ENCODE measurements around the gene CXCL9.
A peak's percentile ranks its signal among the peaks of the same experiment; 100 is the strongest.

The CXCL9 gene

DNA sequence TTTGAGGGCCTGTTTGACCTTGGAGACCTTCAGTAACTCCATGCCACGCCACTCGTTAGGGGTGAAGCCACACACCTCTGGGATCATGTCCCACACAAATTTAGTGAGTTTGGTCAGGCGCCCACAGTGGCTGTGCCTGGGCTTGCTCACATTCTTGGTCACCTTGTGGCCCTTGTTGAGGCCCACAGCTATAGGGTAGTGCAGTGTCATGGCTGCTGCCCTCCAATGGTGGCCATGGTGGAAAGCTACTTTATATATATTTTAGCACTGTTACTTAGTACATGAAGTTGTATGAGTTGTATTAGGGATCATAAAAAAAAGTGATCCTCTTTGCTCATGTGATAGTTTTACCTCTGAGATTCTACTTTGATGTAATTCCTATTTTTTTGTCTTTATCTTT lies 29.5 kb upstream of the CXCL9 start:
- TF ChIP-seq CTCF (IDR thresholded peaks at IDR 0.05; ENCODE audit: insufficient read depth, missing control alignments), result no peak
- DNase-seq (ENCODE audit: insufficient read length, low spot score) (no peak), FAIRE-seq (no peak)

- TF ChIP-seq CTCF (IDR thresholded peaks at IDR 0.05; ENCODE audit: insufficient read depth, missing control alignments), result no peak
- DNase-seq (ENCODE audit: insufficient read length, low spot score), result no peak
- FAIRE-seq, result peak; percentile 67
Measured at GRCh38 chr4:76035799-76036380, 28.6 kb upstream of the CXCL9 start, which contains the start of gene CXCL11. CXCL11 (minus strand) TSS chr4:76036070; CDS start chr4:76035987, 83 bp downstream.

- DNase-seq (ENCODE audit: insufficient read length, low spot score) (no peak), FAIRE-seq (peak; percentile 88)
- no peak for TF ChIP-seq CTCF (IDR thresholded peaks at IDR 0.05; ENCODE audit: insufficient read depth, missing control alignments)
Measured at GRCh38 chr4:76035141-76035540, 27.8 kb upstream of the CXCL9 start.

- no peak for FAIRE-seq
- TF ChIP-seq CTCF (IDR thresholded peaks at IDR 0.05; ENCODE audit: insufficient read depth, missing control alignments), result no peak
Measured at GRCh38 chr4:76029300-76029699, 22.0 kb upstream of the CXCL9 start.

DNA sequence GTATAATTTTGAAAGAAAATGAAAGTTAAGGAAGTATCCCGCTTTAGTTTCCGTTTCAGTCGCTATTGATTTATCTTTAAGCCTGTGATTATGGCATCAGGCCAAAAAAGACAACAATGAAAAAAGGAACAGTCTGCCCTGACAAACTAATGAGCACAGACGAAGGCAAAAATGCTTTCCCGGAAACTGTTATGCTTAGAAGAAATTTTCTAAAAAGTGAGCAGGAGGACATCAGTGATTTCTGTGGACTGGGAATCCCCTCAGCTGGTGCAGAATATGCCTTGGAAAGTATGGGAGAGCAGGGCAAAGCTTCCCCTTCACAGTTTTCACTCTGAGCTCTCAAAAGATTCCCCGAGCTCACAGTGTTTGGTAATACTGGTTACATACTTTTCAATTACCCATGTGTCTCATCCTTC lies 21.0 kb upstream of the CXCL9 start:
- no peak for FAIRE-seq
- DNase-seq (ENCODE audit: insufficient read length, low spot score), result no peak
- TF ChIP-seq CTCF (IDR thresholded peaks at IDR 0.05; ENCODE audit: insufficient read depth, missing control alignments), result no peak

More at GRCh38 chr4:76029300-76029699, 22.0 kb upstream of the CXCL9 start:
- DNase-seq (ENCODE audit: insufficient read length, low spot score), result no peak

GRCh38 chr4:76024065-76024464 lies 16.8 kb upstream of the CXCL9 start:
- no peak for DNase-seq (ENCODE audit: insufficient read length, low spot score)
- FAIRE-seq, result no peak
- TF ChIP-seq CTCF (IDR thresholded peaks at IDR 0.05; ENCODE audit: insufficient read depth, missing control alignments), result no peak

GRCh38 chr4:76023389-76023788 lies 16.1 kb upstream of the CXCL9 start, which contains the start of gene CXCL10:
CXCL10 (minus strand) TSS chr4:76023497; CDS start chr4:76023431, 66 bp downstream.
- no peak for DNase-seq (ENCODE audit: insufficient read length, low spot score)
- no peak for FAIRE-seq
- no peak for TF ChIP-seq CTCF (IDR thresholded peaks at IDR 0.05; ENCODE audit: insufficient read depth, missing control alignments)

Data from D721Med (cell line).